GM12891 (cell line): ENCODE data around the gene SMO.

ENCODE experiments used
- POLR2A ChIP-seq: IDR thresholded peaks from 2 replicates; pipeline ENCODE4 v1.6.1; 2011; ENCODE audit warnings: low read depth, low read length, control low read depth
- POLR2AphosphoS5 ChIP-seq: IDR thresholded peaks from 2 replicates; pipeline ENCODE4 v1.6.1; 2011; ENCODE audit warnings: low read depth, low read length, control low read depth

- TF ChIP-seq POLR2A: 0 out of 2 replicates have a peak, but pooled peaks have one; percentile 4
- no peak for TF ChIP-seq POLR2AphosphoS5
Measured at GRCh38 chr7:129168231-129169021, 20.0 kb upstream of the SMO start.
